LoVo (cell line): ENCODE data around the gene EPB42.
"Not testable (repeated sequence)": the region's sequence is repeated elsewhere in the genome, so short reads cannot be mapped to it uniquely, and the experiment has no call there.

Source experiments
- DNase-seq: peaks from one replicate; pipeline ENCODE4 v3.0.0-alpha.2; 2016; ENCODE audit warnings: low spot score

The EPB42 gene

GRCh38 chr15:43185157-43186002 is 35.4 kb downstream of the EPB42 start, which contains the start of gene CCNDBP1:
Gene CCNDBP1 (plus strand): TSS chr15:43185403. CDS start chr15:43185499, 96 bp downstream.
- DNase-seq, result peak; percentile 96

- DNase-seq, result no peak
Observed at GRCh38 chr15:43184407-43185124, 36.3 kb downstream of the EPB42 start.

GRCh38 chr15:43183270-43183669 is 37.5 kb downstream of the EPB42 start:
- DNase-seq, result no peak

DNA sequence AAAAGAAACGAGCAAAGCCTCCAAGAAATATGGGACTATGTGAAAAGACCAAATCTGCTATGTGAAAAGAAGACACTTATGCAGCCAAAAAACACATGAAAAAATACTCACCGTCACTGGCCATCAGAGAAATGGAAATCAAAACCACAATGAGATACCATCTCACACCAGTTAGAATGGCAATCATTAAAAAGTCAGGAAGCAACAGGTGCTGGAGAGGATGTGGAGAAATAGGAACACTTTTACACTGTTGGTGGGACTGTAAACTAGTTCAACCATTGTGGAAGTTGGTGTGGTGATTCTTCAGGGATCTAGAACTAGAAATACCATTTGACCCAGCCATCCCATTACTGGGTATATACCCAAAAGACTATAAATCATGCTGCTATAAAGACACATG is 43.7 kb downstream of the EPB42 start:
- DNase-seq, result not testable (repeated sequence)

- not testable (repeated sequence) for DNase-seq
Observed at GRCh38 chr15:43175656-43176309, 45.0 kb downstream of the EPB42 start.

DNA sequence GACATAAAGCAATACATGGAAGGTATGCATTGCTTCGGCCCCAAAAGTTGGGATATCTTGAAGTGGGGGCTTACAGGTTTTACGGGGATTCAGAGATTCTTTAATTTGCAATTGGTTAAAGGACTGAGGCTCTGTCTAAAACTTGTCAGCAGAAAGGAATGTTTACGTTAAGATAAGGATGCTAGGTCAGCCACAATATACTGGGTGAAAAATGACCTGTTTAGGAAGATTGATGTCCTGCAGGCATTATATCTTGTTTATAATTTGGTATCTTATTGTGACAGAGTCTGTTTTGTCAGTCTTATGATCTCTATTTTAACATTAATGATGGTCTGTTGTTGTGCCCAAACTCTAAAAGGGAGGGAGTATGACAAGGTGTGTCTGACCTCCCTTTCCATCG is 50.9 kb downstream of the EPB42 start:
- no peak for DNase-seq

DNA sequence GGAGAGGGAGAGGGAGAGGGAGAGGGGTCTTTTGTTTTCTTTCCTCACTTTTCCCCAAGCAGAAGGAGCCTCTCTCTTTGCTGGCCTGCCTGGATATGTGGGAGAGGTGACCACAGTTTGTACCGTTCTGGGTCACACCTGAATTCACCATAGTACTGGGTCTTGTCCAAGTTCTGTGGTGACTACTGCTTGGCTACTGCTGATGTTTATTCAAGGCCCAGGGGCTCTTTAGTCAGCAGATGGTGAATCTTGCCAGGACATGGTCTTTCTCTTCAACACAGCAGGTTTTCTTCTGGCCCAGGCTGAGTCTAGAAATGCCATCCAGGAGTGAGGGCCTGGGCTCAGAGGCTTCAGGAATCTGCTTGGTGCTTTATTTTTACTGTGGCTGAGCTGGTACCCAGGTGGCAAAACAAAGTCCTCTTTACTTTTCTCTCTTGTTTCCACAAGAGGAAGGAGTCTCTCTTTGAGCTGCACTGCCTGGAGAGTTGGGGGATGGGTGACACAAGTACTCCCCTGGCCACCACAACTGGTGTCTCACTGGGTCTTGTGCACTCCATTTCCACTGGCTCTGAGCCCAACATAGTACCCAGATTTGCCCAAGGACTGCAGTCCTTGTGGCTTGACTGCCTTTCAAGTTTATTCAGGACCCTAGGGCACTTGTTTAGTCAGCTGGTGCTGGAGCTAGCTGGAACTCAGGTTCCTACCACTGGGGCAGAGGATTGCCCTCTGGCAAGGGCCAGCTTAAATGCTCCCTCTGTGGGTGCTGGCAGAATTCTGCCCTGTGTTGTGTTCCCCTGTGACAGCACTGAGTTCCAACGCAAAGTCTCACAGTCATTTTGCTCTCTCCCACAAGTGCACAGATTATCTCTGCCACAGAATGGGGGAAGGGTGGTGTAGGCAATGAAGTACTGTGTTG is 52.4 kb downstream of the EPB42 start:
- no peak for DNase-seq

DNA sequence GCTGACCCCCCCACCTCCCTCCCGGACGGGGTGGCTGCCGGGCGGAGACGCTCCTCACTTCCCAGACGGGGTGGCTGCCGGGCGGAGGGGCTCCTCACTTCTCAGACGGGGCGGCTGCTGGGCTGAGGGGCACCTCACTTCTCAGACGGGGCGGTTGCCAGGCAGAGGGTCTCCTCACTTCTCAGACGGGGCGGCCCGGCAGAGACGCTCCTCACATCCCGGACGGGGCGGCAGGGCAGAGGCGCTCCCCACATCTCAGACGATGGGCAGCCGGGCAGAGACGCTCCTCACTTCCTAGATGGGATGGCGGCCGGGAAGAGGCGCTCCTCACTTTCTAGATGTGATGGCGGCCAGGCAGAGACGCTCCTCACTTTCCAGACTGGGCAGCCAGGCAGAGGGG is 53.6 kb downstream of the EPB42 start:
- not testable (repeated sequence) for DNase-seq

- no peak for DNase-seq
Observed at GRCh38 chr15:43165801-43166325, 55.0 kb downstream of the EPB42 start.

DNA sequence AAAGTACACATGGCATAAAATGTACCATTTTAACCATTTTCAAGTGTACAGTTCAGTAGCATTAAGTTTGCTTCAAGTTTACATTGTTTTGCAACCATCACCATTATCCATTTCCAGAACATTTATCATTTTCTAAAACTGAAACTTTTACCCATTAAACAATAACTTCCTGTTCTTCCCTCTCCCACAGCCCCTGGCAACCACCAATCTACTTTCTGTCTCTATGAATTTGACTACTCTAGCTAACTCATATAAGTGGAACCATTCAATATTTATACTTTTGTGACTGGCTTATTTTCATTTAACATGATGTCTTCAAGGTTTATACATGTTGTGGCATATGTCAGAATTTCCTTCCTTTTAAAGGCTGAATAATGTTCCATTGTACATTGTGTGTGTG is 67.5 kb downstream of the EPB42 start:
- no peak for DNase-seq

DNA sequence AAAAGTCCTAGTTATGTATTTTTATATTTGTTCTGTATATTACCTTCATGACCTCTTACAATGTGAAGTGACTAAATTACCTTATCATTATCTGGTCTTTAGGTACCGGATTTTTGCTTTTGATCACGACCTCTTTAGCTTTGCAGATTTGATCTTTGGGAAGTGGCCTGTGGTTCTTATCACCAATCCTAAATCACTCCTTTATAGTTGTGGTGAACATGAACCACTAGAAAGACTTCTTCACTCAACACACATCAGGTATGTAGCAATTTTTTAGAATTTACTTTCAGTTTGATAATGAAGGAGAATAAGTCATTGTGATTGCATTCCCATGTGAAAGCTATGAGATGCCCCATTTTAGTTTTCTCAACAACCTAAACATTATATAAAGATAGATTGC is 69.1 kb downstream of the EPB42 start:
- no peak for DNase-seq

- DNase-seq, result no peak
Observed at GRCh38 chr15:43150191-43150929, 70.5 kb downstream of the EPB42 start.
